Measurements from ENCODE around the gene ANO10.

- TF ChIP-seq EZH2 (IDR thresholded peaks at IDR 0.05; ENCODE audit: borderline replicate concordance, low read length) = no peak
- TF ChIP-seq CTCF (conservative IDR thresholded peaks at IDR 0.05 in 1 of 2, IDR thresholded peaks at IDR 0.05 in 1 of 2; ENCODE audit: extremely low read depth in 1 of 2, insufficient read depth in 1 of 2, low read depth in 1 of 2, low read length in 2 of 2) = no peak
Observed at GRCh38 chr3:43327582-43327979, 294.2 kb downstream of the ANO10 start.
